CD14-positive monocyte (primary cell): ENCODE results near the gene NEK4. TPM values are rescaled to one million over a fixed set of nuclear protein-coding genes. Genes with fewer than 3 reads are reported as not detected.
A peak's percentile ranks its signal among the peaks of the same experiment; 100 is the strongest.

Experiments used
- DNase-seq, 3 donors: peaks; one replicate each; pipeline ENCODE4 v3.0.0-alpha.2; 2011 to 2022
- H2AFZ ChIP-seq: 2 replicates; pipeline ENCODE4 v1.6.0; 2012; ENCODE audit warnings: mild to moderate bottlenecking, low read depth, low read length, inconsistent platforms; ENCODE audit not compliant: insufficient read depth, poor library complexity, severe bottlenecking
- H3K27ac ChIP-seq, 2 donors: 1 replicate in 1 of 2; 2 replicates in 1 of 2; pipeline ENCODE4 v1.5.1; 2012 to 2013; ENCODE audit warnings: low read length in 2 of 2, control low read depth in 1 of 2, inconsistent platforms in 1 of 2, low read depth in 1 of 2, mild to moderate bottlenecking in 1 of 2
- H3K27me3 ChIP-seq, 2 donors: one replicate each; pipeline versions ENCODE4 v1.6.0 to v1.6.1; 2011 to 2013; ENCODE audit warnings: low read length in 2 of 2; ENCODE audit not compliant: control insufficient read depth in 2 of 2, insufficient read depth in 2 of 2
- H3K36me3 ChIP-seq, 2 donors: replicated peaks in 1 of 2; 1 replicate in 1 of 2; 2 replicates in 1 of 2; pipeline versions ENCODE4 v1.5.1 to v1.6.1; 2012 to 2013; ENCODE audit warnings: low read length in 2 of 2, control low read depth in 1 of 2, inconsistent platforms in 1 of 2, mild to moderate bottlenecking in 1 of 2; ENCODE audit not compliant: insufficient read depth in 2 of 2, control insufficient read depth in 1 of 2
- H3K4me1 ChIP-seq, 2 donors: 1 replicate in 1 of 2; 2 replicates in 1 of 2; pipeline versions ENCODE4 v1.5.1 to v1.6.1; 2012 to 2013; ENCODE audit warnings: low read length in 2 of 2, control low read depth in 1 of 2, inconsistent platforms in 1 of 2, mild to moderate bottlenecking in 1 of 2, moderate library complexity in 1 of 2; ENCODE audit not compliant: insufficient read depth in 2 of 2, control insufficient read depth in 1 of 2
- H3K4me2 ChIP-seq: replicated peaks from 2 replicates; pipeline ENCODE3; 2012; ENCODE audit warnings: low read length, moderate library complexity, mild to moderate bottlenecking; ENCODE audit not compliant: poor library complexity, severe bottlenecking; ENCODE audit errors: extremely low read depth
- H3K4me3 ChIP-seq, 3 experiments: fragments of 200-600 bp in 1 of 3; sonication (generic) in 1 of 3; replicated peaks in 1 of 3; 1 replicate in 2 of 3; 2 replicates in 1 of 3; pipeline ENCODE4 v1.5.1; 2011 to 2013; ENCODE audit warnings: low read length in 3 of 3, mild to moderate bottlenecking in 3 of 3, control low read depth in 2 of 3, low read depth in 2 of 3, inconsistent platforms in 1 of 3, moderate library complexity in 1 of 3
- H3K79me2 ChIP-seq: 2 replicates; pipeline ENCODE4 v1.6.0; 2012; ENCODE audit warnings: mild to moderate bottlenecking, control low read depth, inconsistent platforms, low read length, moderate library complexity; ENCODE audit not compliant: insufficient read depth
- H3K9ac ChIP-seq: 2 replicates; pipeline ENCODE4 v1.6.0; 2017; ENCODE audit warnings: low read length, mild to moderate bottlenecking; ENCODE audit not compliant: insufficient read depth, poor library complexity, severe bottlenecking
- H3K9me3 ChIP-seq, 2 donors: replicated peaks in 1 of 2; 1 replicate in 1 of 2; 2 replicates in 1 of 2; pipeline versions ENCODE4 v1.5.1 to v1.6.1; 2012 to 2013; ENCODE audit warnings: low read length in 2 of 2, control low read depth in 1 of 2; ENCODE audit not compliant: control insufficient read depth in 1 of 2, insufficient read depth in 1 of 2
- H4K20me1 ChIP-seq: 2 replicates; pipeline ENCODE4 v1.6.0; 2012; ENCODE audit warnings: mild to moderate bottlenecking, low read length, control low read depth, moderate library complexity; ENCODE audit not compliant: insufficient read depth
- H3K27ac Mint-ChIP-seq, 7 donors: one replicate each; pipeline ENCODE4 v1.8.0; 2020; ENCODE audit warnings: mild to moderate bottlenecking in 7 of 7, mixed read lengths in 7 of 7, moderate library complexity in 6 of 7, inconsistent platforms in 2 of 7
- H3K27me3 Mint-ChIP-seq, 3 donors: one replicate each; pipeline ENCODE4 v1.8.0; 2021 to 2022; ENCODE audit warnings: low read depth in 3 of 3, mild to moderate bottlenecking in 3 of 3, mixed read lengths in 3 of 3, moderate library complexity in 3 of 3, inconsistent platforms in 1 of 3
- H3K36me3 Mint-ChIP-seq, 2 donors: one replicate each; pipeline ENCODE4 v1.8.0; 2020; ENCODE audit warnings: mixed read lengths in 2 of 2, inconsistent platforms in 1 of 2, mild to moderate bottlenecking in 1 of 2
- H3K4me1 Mint-ChIP-seq: one replicate; pipeline ENCODE4 v1.8.0; 2020; ENCODE audit warnings: mild to moderate bottlenecking, mixed read lengths
- H3K4me3 Mint-ChIP-seq, 2 donors: one replicate each; pipeline ENCODE4 v1.8.0; 2020; ENCODE audit warnings: mild to moderate bottlenecking in 2 of 2, mixed read lengths in 2 of 2, moderate library complexity in 1 of 2
- H3K9me3 Mint-ChIP-seq, 7 donors: one replicate each; pipeline ENCODE4 v1.8.0; 2020 to 2022; ENCODE audit warnings: mixed read lengths in 7 of 7, mild to moderate bottlenecking in 6 of 7, moderate library complexity in 6 of 7, inconsistent platforms in 2 of 7
- WGBS: methylation state at CpG from one replicate; pipeline ENCODE4 v1.1.5; 2013; ENCODE audit warnings: missing lambda C conversion rate; ENCODE audit not compliant: insufficient coverage; 5-methylcytosine and 5-hydroxymethylcytosine counted together
- intact Hi-C, 2 donors: fragments of 100-400 bp; cut with micrococcal nuclease; formaldehyde crosslinking; loops; one replicate each; pipeline versions ENCODE4 v1.15.0 to v1.15.1; 2023
- polyA plus RNA-seq, 3 donors: library from polyadenylated mRNA; depleted of rRNA in 1 of 3; unstranded in 2 of 3; stranded (reverse) in 1 of 3; fragments of 300-500 nt in 2 of 3; fragments of >200 nt in 1 of 3; fragmentation: Illumina TruSeq in 2 of 3; gene quantifications; 1 replicate in 2 of 3; 2 replicates in 1 of 3; pipeline ENCODE4 v1.2.3, GENCODE V29; 2012 to 2021
- TF ChIP-seq, protein P1 (sequence below): fragments of 200-600 bp; IDR thresholded peaks from one replicate; pipeline ENCODE4 v1.8.0; 2022; ENCODE audit warnings: antibody characterized with exemption, mild to moderate bottlenecking

Gene NEK4
- polyA plus RNA-seq, 3 donors: 13.7 to 17.5 (median 17.4) TPM

DNA sequence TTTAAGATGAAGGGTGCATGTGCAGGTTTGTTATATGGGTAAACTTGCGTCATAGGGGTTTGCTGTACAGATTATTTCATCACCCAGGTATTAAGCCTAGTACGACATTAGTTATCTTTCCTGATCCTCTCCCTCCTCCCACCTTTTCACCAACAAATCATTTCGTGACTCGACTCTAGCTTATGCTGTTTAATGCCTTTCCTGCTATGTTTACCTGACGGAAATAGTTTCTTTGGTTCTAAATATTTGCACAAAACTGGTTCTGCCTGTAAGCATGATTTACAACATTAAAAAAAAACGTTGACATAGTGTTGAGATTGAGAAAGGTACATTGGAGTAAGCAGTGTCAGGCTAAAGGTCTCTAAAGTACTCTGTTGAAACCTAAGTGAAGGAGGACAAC lies 82.5 kb downstream of the NEK4 start:
- Mint-ChIP-seq H3K4me3 (no peak overlapping the region), H3K4me1 (peaks cover 26% of the 10 kb centered on the region), H3K36me3 (peaks cover 59 to 61% of the 10 kb centered on the region in 2 donors), H3K27me3 (peaks cover 0 to under 1% (median 0%) of the 10 kb centered on the region in 3 donors), H3K9me3 (no peaks in the 10 kb centered on the region), H3K27ac (peak overlapping the region in 2 of 7 donors; percentile 56 to 63)
- no peak for DNase-seq
- no peaks in the 10 kb centered on the region for H3K27me3 ChIP-seq
- H3K79me2 ChIP-seq: peaks cover 49% of the 10 kb centered on the region
- intact Hi-C loops: loop anchor here in 1 of 2 donors (10.0 kb wide), 1 partner anchor 153 kb away; the partner anchor contains the start of genes NT5DC2 and UQCC5
- H3K36me3 ChIP-seq: peaks cover 61 to 63% of the 10 kb centered on the region in 2 donors
- peaks cover 19% of the 10 kb centered on the region for H4K20me1 ChIP-seq
- peak overlapping the region in 1 of 2 donors; percentile 55 for H3K27ac ChIP-seq
- no CpG with 5 or more reads among the region's 6 CpGs for WGBS
- TF ChIP-seq, protein P1, sequence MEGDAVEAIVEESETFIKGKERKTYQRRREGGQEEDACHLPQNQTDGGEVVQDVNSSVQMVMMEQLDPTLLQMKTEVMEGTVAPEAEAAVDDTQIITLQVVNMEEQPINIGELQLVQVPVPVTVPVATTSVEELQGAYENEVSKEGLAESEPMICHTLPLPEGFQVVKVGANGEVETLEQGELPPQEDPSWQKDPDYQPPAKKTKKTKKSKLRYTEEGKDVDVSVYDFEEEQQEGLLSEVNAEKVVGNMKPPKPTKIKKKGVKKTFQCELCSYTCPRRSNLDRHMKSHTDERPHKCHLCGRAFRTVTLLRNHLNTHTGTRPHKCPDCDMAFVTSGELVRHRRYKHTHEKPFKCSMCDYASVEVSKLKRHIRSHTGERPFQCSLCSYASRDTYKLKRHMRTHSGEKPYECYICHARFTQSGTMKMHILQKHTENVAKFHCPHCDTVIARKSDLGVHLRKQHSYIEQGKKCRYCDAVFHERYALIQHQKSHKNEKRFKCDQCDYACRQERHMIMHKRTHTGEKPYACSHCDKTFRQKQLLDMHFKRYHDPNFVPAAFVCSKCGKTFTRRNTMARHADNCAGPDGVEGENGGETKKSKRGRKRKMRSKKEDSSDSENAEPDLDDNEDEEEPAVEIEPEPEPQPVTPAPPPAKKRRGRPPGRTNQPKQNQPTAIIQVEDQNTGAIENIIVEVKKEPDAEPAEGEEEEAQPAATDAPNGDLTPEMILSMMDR: no peak
- no peak overlapping the region for H3K4me3 ChIP-seq
- H2AFZ ChIP-seq: no peak overlapping the region
- H3K9me3 ChIP-seq: no peaks in the 10 kb centered on the region
- H3K4me2 ChIP-seq: no peak overlapping the region
- H3K9ac ChIP-seq: no peak overlapping the region
- peaks cover 23 to 32% of the 10 kb centered on the region in 2 donors for H3K4me1 ChIP-seq

- peaks cover 38 to 39% of the 10 kb centered on the region in 2 donors for H3K36me3 Mint-ChIP-seq
- peak within 1 kb of the TSS; percentile 95 to 98 (median 97) for H3K27ac Mint-ChIP-seq
- H3K9ac ChIP-seq: peak within 1 kb of the TSS; percentile 80
- H3K9me3 Mint-ChIP-seq: no peaks in the 10 kb centered on the region
- H3K36me3 ChIP-seq: peaks cover 39 to 41% of the 10 kb centered on the region in 2 donors
- peaks cover 46 to 53% of the 10 kb centered on the region in 2 donors for H3K4me1 ChIP-seq
- H4K20me1 ChIP-seq: peaks cover 29% of the 10 kb centered on the region
- peak within 1 kb of the TSS; percentile 82 to 92 (median 89) for H3K4me3 ChIP-seq
- no peaks in the 10 kb centered on the region for H3K27me3 Mint-ChIP-seq
- peak; percentile 89 to 94 (median 92) for DNase-seq
- peak within 1 kb of the TSS; percentile 78 to 89 for H3K27ac ChIP-seq
- under 1% methylated on average over 63 of the region's 82 CpGs for WGBS
- H3K79me2 ChIP-seq: peaks cover 69% of the 10 kb centered on the region
- no peaks in the 10 kb centered on the region for H3K9me3 ChIP-seq
- TF ChIP-seq, protein P1: no peak
- H3K27me3 ChIP-seq: no peaks in the 10 kb centered on the region
- H3K4me1 Mint-ChIP-seq: peaks cover 43% of the 10 kb centered on the region
- peak within 1 kb of the TSS; percentile 91 for H3K4me2 ChIP-seq
- H2AFZ ChIP-seq: peak within 1 kb of the TSS; percentile 86
- intact Hi-C loops: loop anchor here in 1 of 2 donors (10.0 kb wide), 1 partner anchor 151 kb away; the partner anchor contains the start of genes NT5DC2 and UQCC5
- peak within 1 kb of the TSS; percentile 91 to 96 for H3K4me3 Mint-ChIP-seq
These were observed 84.7 kb downstream of the NEK4 start, which contains the start of the genes GNL3 and PBRM1 for GRCh38 chr3:52685709-52686691. GNL3 (plus strand) TSS chr3:52686032; CDS start chr3:52686093, 61 bp downstream. PBRM1 (minus strand) TSS chr3:52685913.
